Gastrocnemius medialis (tissue), 4 donors: ENCODE data around the gene BCL11A. TPM values are rescaled to one million over a fixed set of nuclear protein-coding genes. Genes with fewer than 3 reads are reported as not detected.

Experiments
- ATAC-seq, 2 donors: fragments of 150-250 bp; one replicate each; pipeline ENCODE4 v1.9.1; 2016
- DNase-seq, 2 donors: peaks; one replicate each; pipeline ENCODE4 v3.0.0-alpha.2; 2019
- H3K27ac ChIP-seq, 4 donors: fragments of 200-600 bp; sonication (generic); 1 replicate in 1 of 4; 2 replicates in 3 of 4; pipeline ENCODE4 v1.5.1; 2016 to 2018; ENCODE audit warnings: mild to moderate bottlenecking in 2 of 4, moderate library complexity in 1 of 4
- H3K27me3 ChIP-seq, 3 donors: fragments of 200-600 bp; sonication (generic) in 2 of 3; 1 replicate in 1 of 3; 2 replicates in 2 of 3; pipeline versions ENCODE4 v1.5.1 to v1.6.0; 2016 to 2019; ENCODE audit warnings: mild to moderate bottlenecking in 1 of 3, moderate library complexity in 1 of 3
- H3K36me3 ChIP-seq, 2 donors: fragments of 200-600 bp; sonication (generic) in 1 of 2; one replicate each; pipeline ENCODE4 v1.5.1; 2017 to 2018
- H3K4me1 ChIP-seq, 2 donors: fragments of 200-600 bp; sonication (generic) in 1 of 2; one replicate each; pipeline ENCODE4 v1.5.1; 2016 to 2017; ENCODE audit warnings: mild to moderate bottlenecking in 2 of 2
- H3K4me3 ChIP-seq, 4 donors: fragments of 200-600 bp; sonication (generic) in 3 of 4; 1 replicate in 1 of 4; 2 replicates in 3 of 4; pipeline ENCODE4 v1.5.1; 2016 to 2019; ENCODE audit warnings: mild to moderate bottlenecking in 2 of 4
- H3K9me3 ChIP-seq, 3 donors: fragments of 200-600 bp; sonication (generic) in 2 of 3; 1 replicate in 1 of 3; 2 replicates in 2 of 3; pipeline ENCODE4 v1.5.1; 2016 to 2019
- CTCF ChIP-seq, 5 experiments: fragments of 450-650 bp in 3 of 5; fragments of 200-600 bp in 2 of 5; sonication (generic) in 2 of 5; IDR thresholded peaks in 4 of 5; conservative IDR thresholded peaks in 1 of 5; 1 replicate in 4 of 5; 2 replicates in 1 of 5; pipeline ENCODE4 v1.5.1; 2016 to 2019; ENCODE audit warnings: antibody characterized with exemption in 5 of 5, mild to moderate bottlenecking in 3 of 5, moderate library complexity in 3 of 5
- POLR2A ChIP-seq, 2 donors: fragments of 450-650 bp; IDR thresholded peaks; one replicate each; pipeline ENCODE4 v1.6.1; 2017; ENCODE audit warnings: antibody characterized with exemption in 2 of 2, mild to moderate bottlenecking in 2 of 2, moderate library complexity in 2 of 2
- in situ Hi-C, 4 donors: fragments of 200-750 bp; cut with MboI; loops; one replicate each; pipeline versions ENCODE4 v1.15.0 to v1.8.0; 2017; ENCODE audit warnings: low sequenced_read_pairs in 4 of 4
- intact Hi-C: fragments of 100-400 bp; cut with DNase I; formaldehyde crosslinking; loops from one replicate; pipeline ENCODE4 v1.15.1; 2023; ENCODE audit warnings: low total_unique reads
- total RNA-seq, 4 donors: library from RNA; depleted of rRNA; stranded (reverse); fragments of >200 nt; gene quantifications; one replicate each; pipeline versions ENCODE4 v1.1.0 to v1.2.3, GENCODE V29; 2016

The BCL11A gene
- total RNA-seq, 4 donors from 2014 or later: 0.04 to 1.0 (median 0.07) TPM; not detected in 1

- Histone ChIP-seq H3K4me1 (no peaks in the 10 kb centered on the region), H3K4me3 (no peak overlapping the region), H3K36me3 (no peaks in the 10 kb centered on the region), H3K27ac (no peak overlapping the region), H3K27me3 (no peaks in the 10 kb centered on the region), H3K9me3 (peaks cover 0 to 7% (median 4%) of the 10 kb centered on the region in 3 donors)
- in situ Hi-C loops: loop anchor here in 1 of 4 donors (25.0 kb wide), 1 partner anchor 1310 kb away; no protein-coding TSS in a partner anchor
- no peak for TF ChIP-seq POLR2A (IDR thresholded peaks at IDR 0.05)
- no peak for TF ChIP-seq CTCF (IDR thresholded peaks at IDR 0.05 in 4 of 5, conservative IDR thresholded peaks at IDR 0.05 in 1 of 5)
- intact Hi-C loops: no loop called here
- DNase-seq (no peak), ATAC-seq (no peak)
These were observed 43.9 kb upstream of the BCL11A start for GRCh38 chr2:60597346-60597745.

GRCh38 chr2:60596411-60596810 is 43.0 kb upstream of the BCL11A start:
- DNase-seq (no peak), ATAC-seq (no peak)
- intact Hi-C loops (no loop called here), in situ Hi-C loops (loop anchor here in 1 of 4 donors (25.0 kb wide), 1 partner anchor 1309 kb away; no protein-coding TSS in a partner anchor)
- no peak overlapping the region for H3K4me3 ChIP-seq
- TF ChIP-seq POLR2A (IDR thresholded peaks at IDR 0.05) (no peak), CTCF (IDR thresholded peaks at IDR 0.05 in 4 of 5, conservative IDR thresholded peaks at IDR 0.05 in 1 of 5) (no peak)
- H3K36me3 ChIP-seq: no peaks in the 10 kb centered on the region
- H3K4me1 ChIP-seq: no peaks in the 10 kb centered on the region
- H3K9me3 ChIP-seq: peaks cover 0 to 9% (median 4%) of the 10 kb centered on the region in 3 donors
- H3K27ac ChIP-seq: no peak overlapping the region
- H3K27me3 ChIP-seq: no peaks in the 10 kb centered on the region

- in situ Hi-C loops (loop anchor here in 1 of 4 donors (25.0 kb wide), 1 partner anchor 1309 kb away; no protein-coding TSS in a partner anchor), intact Hi-C loops (no loop called here)
- no peak for ATAC-seq
- Histone ChIP-seq H3K4me1 (no peaks in the 10 kb centered on the region), H3K9me3 (peaks cover 0 to 9% (median 4%) of the 10 kb centered on the region in 3 donors), H3K27ac (no peak overlapping the region), H3K36me3 (no peaks in the 10 kb centered on the region), H3K4me3 (no peak overlapping the region), H3K27me3 (no peaks in the 10 kb centered on the region)
- TF ChIP-seq POLR2A (IDR thresholded peaks at IDR 0.05) (no peak), CTCF (IDR thresholded peaks at IDR 0.05 in 4 of 5, conservative IDR thresholded peaks at IDR 0.05 in 1 of 5) (no peak)
- no peak for DNase-seq
These were observed 42.5 kb upstream of the BCL11A start for GRCh38 chr2:60595953-60596352.

DNA sequence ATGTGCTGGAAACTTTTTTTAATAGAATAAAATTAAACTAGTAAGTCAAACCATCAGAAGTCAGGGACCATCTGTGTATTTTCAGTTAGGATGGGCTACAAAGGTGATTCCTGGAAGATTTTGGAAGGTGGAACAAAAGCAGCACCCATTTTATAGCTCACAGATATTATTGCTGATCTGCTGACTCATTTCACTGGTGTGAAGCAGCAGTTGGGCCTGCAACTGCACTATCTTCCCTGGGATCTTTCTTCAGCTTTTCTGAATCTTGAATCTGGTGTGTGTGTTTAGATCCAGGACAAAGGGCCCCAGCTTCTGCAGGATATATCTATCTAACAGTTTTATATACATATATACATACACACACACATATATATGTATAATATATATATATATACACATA is 35.6 kb upstream of the BCL11A start:
- no peak overlapping the region for H3K27ac ChIP-seq
- in situ Hi-C loops (loop anchor here in 2 of 4 donors (10.0 to 25.0 kb wide), 2 partner anchors 1284 to 1302 kb away; no protein-coding TSS in a partner anchor), intact Hi-C loops (no loop called here)
- H3K27me3 ChIP-seq: no peaks in the 10 kb centered on the region
- no peaks in the 10 kb centered on the region for H3K4me1 ChIP-seq
- no peak overlapping the region for H3K4me3 ChIP-seq
- peaks cover 0 to 9% (median 4%) of the 10 kb centered on the region in 3 donors for H3K9me3 ChIP-seq
- no peaks in the 10 kb centered on the region for H3K36me3 ChIP-seq
- DNase-seq: no peak
- no peak for TF ChIP-seq CTCF (IDR thresholded peaks at IDR 0.05 in 4 of 5, conservative IDR thresholded peaks at IDR 0.05 in 1 of 5)
- no peak for TF ChIP-seq POLR2A (IDR thresholded peaks at IDR 0.05)
- ATAC-seq: no peak

GRCh38 chr2:60586081-60586480 is 32.6 kb upstream of the BCL11A start:
- intact Hi-C loops (no loop called here), in situ Hi-C loops (loop anchor here in 2 of 4 donors (10.0 to 25.0 kb wide), 2 partner anchors 1281 to 1299 kb away; no protein-coding TSS in a partner anchor)
- DNase-seq: no peak
- H3K27me3 ChIP-seq: peaks cover 6 to 11% (median 7%) of the 10 kb centered on the region in 3 donors
- H3K27ac ChIP-seq: no peak overlapping the region
- no peaks in the 10 kb centered on the region for H3K9me3 ChIP-seq
- TF ChIP-seq POLR2A (IDR thresholded peaks at IDR 0.05): no peak
- no peak for TF ChIP-seq CTCF (IDR thresholded peaks at IDR 0.05 in 4 of 5, conservative IDR thresholded peaks at IDR 0.05 in 1 of 5)
- H3K4me3 ChIP-seq: no peak overlapping the region
- no peaks in the 10 kb centered on the region for H3K36me3 ChIP-seq
- peaks cover 0 to 3% of the 10 kb centered on the region in 2 donors for H3K4me1 ChIP-seq
- ATAC-seq: no peak
